Mucosa of descending colon (tissue), 3 donors: Measurements from ENCODE around the gene MESP2. TPM values are rescaled to one million over a fixed set of nuclear protein-coding genes. Genes with fewer than 3 reads are reported as not detected.

Source experiments
- ATAC-seq: fragments of 200-7000 bp; cut with Tn5 transposase; one replicate; pipeline ENCODE4 v1.9.1; 2020; ENCODE audit warnings: mild to moderate bottlenecking, moderate library complexity
- DNase-seq, 3 donors: peaks; one replicate each; pipeline ENCODE4 v3.0.0-alpha.2; 2020
- H3K36me3 ChIP-seq: fragments of 200-600 bp; one replicate; pipeline ENCODE4 v1.8.0; 2021; ENCODE audit warnings: low read depth, mild to moderate bottlenecking
- H3K4me1 ChIP-seq: fragments of 200-600 bp; one replicate; pipeline ENCODE4 v1.8.0; 2021; ENCODE audit warnings: low read depth, mild to moderate bottlenecking
- H3K4me3 ChIP-seq: fragments of 200-600 bp; one replicate; pipeline ENCODE4 v1.8.0; 2021; ENCODE audit warnings: mild to moderate bottlenecking
- H3K9me3 ChIP-seq: fragments of 200-600 bp; one replicate; pipeline ENCODE4 v1.8.0; 2021; ENCODE audit warnings: mild to moderate bottlenecking
- intact Hi-C, 2 donors: fragments of 100-400 bp; cut with DNase I in 1 of 2; cut with micrococcal nuclease in 1 of 2; formaldehyde crosslinking; loops; one replicate each; pipeline versions ENCODE4 v1.11.0 to v1.11.1; 2022; cut with DNase I, micrococcal nuclease
- total RNA-seq, 3 donors: library from RNA; stranded (reverse); fragmentation: NEBNext Ultra II Directional in 2 of 3; extraction: Animal tissue kit (Norgen Biotek cat#: 25700) in 2 of 3; gene quantifications; one replicate each; pipeline versions ENCODE4 v1.2.1 to v1.2.4, GENCODE V29; 2021 to 2023
- TF ChIP-seq, protein P1 (sequence below): fragments of 200-600 bp; IDR thresholded peaks from one replicate; pipeline ENCODE4 v1.8.0; 2022; ENCODE audit warnings: antibody characterized with exemption, mild to moderate bottlenecking
- donor health status: DM: no; HTN: no; CAD: no; lungs with moderate emphysema.
- donor health status: DM: no; HTN: no; CAD: no.
- donor health status: DM: no; HTN: yes; CAD: no.

MESP2 gene
- total RNA-seq, 3 donors from 2014 or later: 0.79 to 4.7 (median 1.2) TPM

DNA sequence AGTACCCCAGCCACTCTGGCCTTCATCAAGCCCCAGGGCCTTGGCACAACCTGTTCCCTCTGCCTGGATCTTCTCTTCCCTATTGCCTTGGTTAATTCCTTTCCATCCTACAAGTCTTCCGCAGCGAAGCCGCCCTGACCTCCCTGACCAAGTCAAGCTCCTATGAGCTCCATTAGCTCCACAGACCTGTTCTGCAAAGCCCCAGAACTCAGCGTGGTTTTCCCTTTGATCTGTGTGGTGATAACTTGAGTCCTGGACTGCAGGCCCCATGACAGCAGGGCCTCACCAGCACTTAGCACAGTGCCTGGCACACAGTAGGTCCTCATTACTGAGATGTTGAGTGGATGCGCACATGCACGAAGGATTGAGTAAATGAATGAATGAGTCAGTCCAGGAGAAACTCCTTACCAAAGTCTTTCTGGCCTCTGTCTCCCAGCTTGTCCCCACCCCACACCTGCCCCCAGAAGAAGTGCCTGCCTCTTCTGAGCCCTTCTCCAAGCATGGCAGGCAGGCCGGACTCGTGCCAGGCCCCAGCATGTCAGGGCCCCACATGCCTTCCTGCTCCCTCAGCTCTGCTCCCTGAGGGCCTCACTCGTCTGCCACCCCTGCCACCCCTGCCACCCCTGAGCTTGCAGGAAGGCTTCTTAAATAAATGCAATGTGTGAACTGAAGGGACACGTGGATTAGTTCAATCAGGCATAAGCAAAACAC is 32.2 kb downstream of the MESP2 start:
- no peak for ATAC-seq
- intact Hi-C loops: no loop called here
- Histone ChIP-seq H3K4me1 (peaks cover 18% of the 10 kb centered on the region), H3K4me3 (no peak overlapping the region), H3K9me3 (no peaks in the 10 kb centered on the region), H3K36me3 (no peaks in the 10 kb centered on the region)
- TF ChIP-seq, protein P1, sequence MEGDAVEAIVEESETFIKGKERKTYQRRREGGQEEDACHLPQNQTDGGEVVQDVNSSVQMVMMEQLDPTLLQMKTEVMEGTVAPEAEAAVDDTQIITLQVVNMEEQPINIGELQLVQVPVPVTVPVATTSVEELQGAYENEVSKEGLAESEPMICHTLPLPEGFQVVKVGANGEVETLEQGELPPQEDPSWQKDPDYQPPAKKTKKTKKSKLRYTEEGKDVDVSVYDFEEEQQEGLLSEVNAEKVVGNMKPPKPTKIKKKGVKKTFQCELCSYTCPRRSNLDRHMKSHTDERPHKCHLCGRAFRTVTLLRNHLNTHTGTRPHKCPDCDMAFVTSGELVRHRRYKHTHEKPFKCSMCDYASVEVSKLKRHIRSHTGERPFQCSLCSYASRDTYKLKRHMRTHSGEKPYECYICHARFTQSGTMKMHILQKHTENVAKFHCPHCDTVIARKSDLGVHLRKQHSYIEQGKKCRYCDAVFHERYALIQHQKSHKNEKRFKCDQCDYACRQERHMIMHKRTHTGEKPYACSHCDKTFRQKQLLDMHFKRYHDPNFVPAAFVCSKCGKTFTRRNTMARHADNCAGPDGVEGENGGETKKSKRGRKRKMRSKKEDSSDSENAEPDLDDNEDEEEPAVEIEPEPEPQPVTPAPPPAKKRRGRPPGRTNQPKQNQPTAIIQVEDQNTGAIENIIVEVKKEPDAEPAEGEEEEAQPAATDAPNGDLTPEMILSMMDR: no peak
- peak in 2 of 3 donors; percentile 23 to 44 for DNase-seq

DNA sequence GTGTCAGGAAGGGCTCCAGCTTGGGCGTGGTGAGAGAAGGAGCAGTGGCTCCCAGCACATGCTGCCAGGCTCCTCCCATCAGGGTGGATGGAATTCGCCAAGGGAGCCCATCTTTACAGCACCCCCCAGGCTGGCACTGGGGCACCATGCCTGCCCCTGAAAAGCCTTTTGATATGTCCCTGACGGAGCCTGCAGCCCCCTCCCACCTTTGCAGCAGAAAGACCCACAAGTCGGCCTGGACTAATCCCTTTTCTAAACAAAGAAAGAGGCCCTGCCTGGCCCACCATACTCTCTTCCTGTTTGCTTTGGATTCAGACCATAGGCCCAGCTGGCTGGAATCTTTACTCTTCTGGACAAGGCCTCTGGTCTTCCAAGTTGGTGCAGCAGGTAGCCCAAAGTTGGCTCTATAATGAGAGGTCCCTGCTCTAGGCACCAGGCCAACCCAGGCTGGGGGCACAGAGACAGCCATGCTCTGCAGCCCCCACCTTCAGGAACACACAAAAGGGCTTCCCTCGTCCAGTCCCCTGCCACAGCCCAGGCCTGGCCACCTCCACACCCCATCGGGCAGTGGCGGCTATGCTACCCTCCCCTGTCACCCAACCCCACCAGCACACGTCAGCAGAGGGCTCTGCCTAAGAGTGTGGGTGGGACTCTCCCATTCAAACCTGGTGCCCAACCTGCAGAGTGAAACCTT is 33.1 kb downstream of the MESP2 start:
- Histone ChIP-seq H3K36me3 (no peaks in the 10 kb centered on the region), H3K4me3 (no peak overlapping the region), H3K9me3 (no peaks in the 10 kb centered on the region), H3K4me1 (peaks cover 18% of the 10 kb centered on the region)
- peak in 2 of 3 donors; percentile 29 to 45 for DNase-seq
- intact Hi-C loops: no loop called here
- no peak for ATAC-seq
- TF ChIP-seq, protein P1: no peak

DNA sequence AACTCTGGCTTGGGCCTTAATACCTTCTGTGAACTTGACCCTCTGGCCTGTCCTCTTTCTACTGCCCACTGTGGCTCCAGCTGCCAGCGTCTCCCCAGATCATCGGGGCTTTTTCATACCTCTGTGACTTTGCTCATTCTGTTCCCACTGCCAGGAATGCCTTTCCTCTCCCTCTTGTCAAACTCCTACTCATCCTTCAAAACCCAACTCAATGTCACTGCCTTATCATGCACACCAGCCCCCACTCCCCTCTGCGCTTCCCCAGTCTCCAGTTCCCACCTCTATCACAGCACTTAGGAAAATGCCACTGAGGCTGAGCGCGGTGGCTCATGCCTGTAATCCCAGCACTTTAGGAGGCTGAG is 33.6 kb downstream of the MESP2 start:
- no peak for DNase-seq
- Histone ChIP-seq H3K9me3 (no peaks in the 10 kb centered on the region), H3K4me1 (peaks cover 22% of the 10 kb centered on the region), H3K36me3 (no peaks in the 10 kb centered on the region), H3K4me3 (no peak overlapping the region)
- intact Hi-C loops: no loop called here
- no peak for ATAC-seq
- TF ChIP-seq, protein P1: no peak

DNA sequence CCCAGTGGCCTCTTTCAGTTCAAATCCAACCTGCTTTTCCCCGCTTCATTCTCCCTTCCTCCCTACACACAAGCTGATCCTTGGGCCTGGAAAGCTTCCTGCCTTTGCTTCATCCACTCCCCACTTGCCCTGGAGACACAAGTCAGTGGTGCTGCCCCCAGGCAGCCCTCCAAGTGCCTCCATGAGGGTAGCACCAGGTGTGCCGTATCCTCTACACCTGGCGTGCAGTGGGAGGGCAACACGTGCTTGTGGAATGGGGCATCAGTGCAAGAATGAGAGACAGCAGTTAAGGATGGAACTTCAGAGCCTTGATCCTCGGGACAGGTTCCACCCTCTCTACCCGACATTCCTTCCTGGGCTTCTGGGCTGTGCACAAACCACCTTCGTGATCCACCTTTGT is 34.7 kb downstream of the MESP2 start:
- TF ChIP-seq, protein P1: no peak
- no peaks in the 10 kb centered on the region for H3K36me3 ChIP-seq
- ATAC-seq (no peak), DNase-seq (peak in 2 of 3 donors; percentile 19 to 25)
- H3K4me3 ChIP-seq: no peak overlapping the region
- H3K9me3 ChIP-seq: no peaks in the 10 kb centered on the region
- H3K4me1 ChIP-seq: peaks cover 29% of the 10 kb centered on the region
- intact Hi-C loops: no loop called here

DNA sequence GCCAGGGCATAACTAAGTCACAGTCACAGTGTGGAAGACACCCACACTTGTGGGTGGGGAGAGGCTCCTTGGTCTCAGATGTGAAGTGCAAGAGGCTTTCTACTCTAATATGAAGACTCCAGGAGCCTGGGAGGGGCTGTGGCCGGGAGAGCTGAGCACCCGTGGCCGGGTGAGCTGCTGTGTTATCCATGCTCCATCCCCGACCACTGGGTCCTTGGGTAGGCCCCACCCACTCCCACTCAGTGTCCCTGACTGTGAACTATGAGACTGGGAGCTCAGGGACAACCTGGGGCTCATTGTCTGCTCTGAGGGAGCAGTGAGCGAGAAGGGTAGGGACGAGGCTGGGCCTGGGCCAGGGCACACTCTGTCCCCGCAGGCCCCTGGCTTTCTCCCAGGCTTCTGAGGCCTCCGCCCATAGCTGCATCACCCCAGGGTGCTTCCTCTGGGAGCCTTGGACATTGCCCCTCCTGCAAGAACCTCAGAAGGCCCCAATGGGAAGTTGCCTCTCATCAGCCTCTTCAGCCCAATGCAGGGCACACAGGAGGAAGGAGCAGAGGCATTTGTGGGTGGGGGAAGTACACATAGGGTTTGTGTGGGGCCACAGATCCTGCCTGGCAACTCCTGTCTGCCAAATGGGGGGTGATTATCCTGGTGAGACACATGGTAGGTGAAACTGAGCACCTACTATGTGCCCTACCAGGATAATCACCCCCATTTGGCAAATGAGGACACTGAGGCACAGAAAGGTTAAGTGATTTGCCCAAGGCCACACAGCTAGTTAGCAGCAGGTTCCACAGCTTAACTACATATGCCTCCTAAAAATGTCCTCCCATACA is 36.1 kb downstream of the MESP2 start:
- H3K9me3 ChIP-seq: no peaks in the 10 kb centered on the region
- ATAC-seq (peak; percentile 92), DNase-seq (peak; percentile 54 to 83 (median 80))
- no peaks in the 10 kb centered on the region for H3K36me3 ChIP-seq
- TF ChIP-seq, protein P1: no peak
- H3K4me1 ChIP-seq: peaks cover 24% of the 10 kb centered on the region
- H3K4me3 ChIP-seq: no peak overlapping the region
- intact Hi-C loops: no loop called here
